HG03139 (cell line): ENCODE measurements around the gene CCDC33.

Source experiments
- ATAC-seq: cut with Tn5 transposase; IDR thresholded peaks from one replicate; pipeline ENCODE4 v1.9.1; 2021; ENCODE audit not compliant: unreplicated experiment

CCDC33 gene

GRCh38 chr15:74307827-74308811, 72.0 kb downstream of the CCDC33 start:
- no peak for ATAC-seq

- no peak for ATAC-seq
Measured at GRCh38 chr15:74311734-74312444, 75.8 kb downstream of the CCDC33 start.

GRCh38 chr15:74312445-74313007, 76.4 kb downstream of the CCDC33 start:
- no peak for ATAC-seq

- no peak for ATAC-seq
Measured at GRCh38 chr15:74313889-74314288, 77.8 kb downstream of the CCDC33 start.

GRCh38 chr15:74314795-74315438, 78.8 kb downstream of the CCDC33 start:
- no peak for ATAC-seq

- ATAC-seq = no peak
Measured at GRCh38 chr15:74315626-74316025, 79.5 kb downstream of the CCDC33 start.

GRCh38 chr15:74316141-74316540, 80.0 kb downstream of the CCDC33 start:
- no peak for ATAC-seq

GRCh38 chr15:74317820-74318375, 81.8 kb downstream of the CCDC33 start:
- ATAC-seq = no peak

- ATAC-seq = no peak
Measured at GRCh38 chr15:74318376-74319137, 82.4 kb downstream of the CCDC33 start.

GRCh38 chr15:74319138-74319460, 83.0 kb downstream of the CCDC33 start:
- no peak for ATAC-seq

GRCh38 chr15:74319596-74320351, 83.6 kb downstream of the CCDC33 start:
- ATAC-seq = no peak

GRCh38 chr15:74320352-74321247, 84.5 kb downstream of the CCDC33 start:
- ATAC-seq = no peak

- no peak for ATAC-seq
Measured at GRCh38 chr15:74322558-74323180, 86.5 kb downstream of the CCDC33 start.

- no peak for ATAC-seq
Measured at GRCh38 chr15:74324714-74325113, 88.6 kb downstream of the CCDC33 start.

GRCh38 chr15:74326746-74327145, 90.6 kb downstream of the CCDC33 start:
- no peak for ATAC-seq

GRCh38 chr15:74327756-74328155, 91.6 kb downstream of the CCDC33 start:
- no peak for ATAC-seq

- ATAC-seq = no peak
Measured at GRCh38 chr15:74328331-74329056, 92.4 kb downstream of the CCDC33 start.
